ENCODE measurements around the gene TIAM1.

- TF ChIP-seq USF2 (IDR thresholded peaks at IDR 0.05; ENCODE audit: low read length) (no peak), KDM1A (IDR thresholded peaks at IDR 0.05; ENCODE audit: borderline replicate concordance, low read length) (no peak), EP300 (IDR thresholded peaks at IDR 0.05; ENCODE audit: borderline replicate concordance in 1 of 2, low read depth in 2 of 2, low read length in 2 of 2) (no peak), CTCF (IDR thresholded peaks at IDR 0.05; ENCODE audit: control extremely low read depth in 1 of 3, insufficient read depth in 1 of 3, low read depth in 1 of 3, low read length in 3 of 3) (no peak), SIN3A (conservative IDR thresholded peaks at IDR 0.05 in 1 of 2, IDR thresholded peaks at IDR 0.05 in 1 of 2; ENCODE audit: low read depth in 1 of 2, low read length in 2 of 2) (no peak), MAX (IDR thresholded peaks at IDR 0.05) (no peak), EZH2 (IDR thresholded peaks at IDR 0.05; ENCODE audit: low read depth, low read length, severe bottlenecking) (no peak), RBBP5 (IDR thresholded peaks at IDR 0.05; ENCODE audit: borderline replicate concordance, low read depth, low read length) (no peak), GABPA (IDR thresholded peaks at IDR 0.05; ENCODE audit: borderline replicate concordance, insufficient read depth, low read length) (no peak), JUN (IDR thresholded peaks at IDR 0.05; ENCODE audit: low read depth, low read length) (no peak)
These were observed 159.2 kb downstream of the TIAM1 start for GRCh38 chr21:31184876-31185275.
